Ovary (tissue), 3 donors: ENCODE results near the gene CDCA3.

Experiments used
- CTCF ChIP-seq, 3 donors: fragments of 450-650 bp in 2 of 3; fragments of 200-600 bp in 1 of 3; IDR thresholded peaks; one replicate each; pipeline versions ENCODE4 v1.5.1 to v1.8.0; 2016 to 2022; ENCODE audit warnings: antibody characterized with exemption in 3 of 3, mild to moderate bottlenecking in 1 of 3
- EP300 ChIP-seq: sonication (generic); formaldehyde crosslinking; IDR thresholded peaks from one replicate; pipeline ENCODE4 v1.6.1; 2017; ENCODE audit warnings: antibody characterized with exemption
- donor health status: DM: no; HTN: no; CAD: no.

DNA sequence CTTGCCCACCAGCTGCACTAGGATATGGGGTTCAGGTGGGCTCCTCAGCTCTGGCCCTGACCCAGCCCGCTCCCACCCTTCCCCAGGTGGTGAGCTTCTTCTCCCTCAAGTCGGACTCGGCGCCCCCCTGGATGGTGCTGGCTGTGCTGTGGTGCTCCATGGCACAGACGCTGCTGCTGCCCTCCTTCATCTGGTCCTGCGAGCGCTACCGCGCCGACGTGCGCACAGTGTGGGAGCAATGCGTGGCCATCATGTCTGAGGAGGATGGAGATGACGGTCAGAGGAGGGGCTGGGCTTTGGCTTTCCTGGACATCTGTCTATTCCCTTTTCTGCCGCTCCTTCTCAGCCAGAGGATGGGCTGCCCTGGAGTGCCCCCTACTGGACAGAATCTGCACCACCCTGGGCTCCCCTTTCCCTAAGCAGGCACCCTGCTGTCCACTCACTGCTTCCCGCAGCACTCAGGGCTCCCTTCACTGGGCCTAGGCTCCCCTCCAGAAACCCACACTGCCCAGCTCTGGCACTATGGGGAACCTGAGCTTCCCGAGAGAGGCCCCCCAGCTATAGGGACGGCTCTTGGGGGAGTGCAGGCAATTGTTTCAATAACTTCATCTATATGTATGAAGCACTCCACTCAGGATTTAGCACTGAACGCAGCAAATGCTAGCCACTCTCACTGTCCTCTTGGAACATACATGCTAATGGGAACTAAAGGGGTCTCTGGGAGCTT is 25.5 kb downstream of the CDCA3 start:
- TF ChIP-seq CTCF (IDR thresholded peaks at IDR 0.05) (peak; percentile 87 to 91 (median 89)), EP300 (no peak)
